ENCODE data around the gene RNF133. TPM values are rescaled to one million over a fixed set of nuclear protein-coding genes. Genes with fewer than 3 reads are reported as not detected.

Gene RNF133
- total RNA-seq, 1 donor from 2014 or later: not detected

GRCh38 chr7:122672536-122672935 is 26.4 kb downstream of the RNF133 start:
- TF ChIP-seq CTCF (IDR thresholded peaks at IDR 0.05; ENCODE audit: partially characterized antibody, unreplicated experiment): no peak
- peaks cover 5% of the 10 kb centered on the region for H3K4me1 Mint-ChIP-seq (ENCODE audit: low read depth, unreplicated experiment)
- H3K36me3 Mint-ChIP-seq (ENCODE audit: unreplicated experiment): no peaks in the 10 kb centered on the region
- no peak overlapping the region for H3K27ac Mint-ChIP-seq (ENCODE audit: unreplicated experiment)
- peaks cover 2% of the 10 kb centered on the region for H3K9me3 Mint-ChIP-seq (ENCODE audit: unreplicated experiment)
- H3K4me3 Mint-ChIP-seq (ENCODE audit: unreplicated experiment): no peak overlapping the region
- H3K27me3 Mint-ChIP-seq (ENCODE audit: unreplicated experiment): no peaks in the 10 kb centered on the region
- DNase-seq: no peak

- no peak overlapping the region for H3K4me3 Mint-ChIP-seq (ENCODE audit: unreplicated experiment)
- no peak for DNase-seq
- no peak overlapping the region for H3K27ac Mint-ChIP-seq (ENCODE audit: unreplicated experiment)
- no peak for TF ChIP-seq CTCF (IDR thresholded peaks at IDR 0.05; ENCODE audit: partially characterized antibody, unreplicated experiment)
- peaks cover 2% of the 10 kb centered on the region for H3K27me3 Mint-ChIP-seq (ENCODE audit: unreplicated experiment)
- no peaks in the 10 kb centered on the region for H3K9me3 Mint-ChIP-seq (ENCODE audit: unreplicated experiment)
- no peaks in the 10 kb centered on the region for H3K4me1 Mint-ChIP-seq (ENCODE audit: low read depth, unreplicated experiment)
- H3K36me3 Mint-ChIP-seq (ENCODE audit: unreplicated experiment): no peaks in the 10 kb centered on the region
Observed at GRCh38 chr7:122663733-122664132, 35.2 kb downstream of the RNF133 start.

- DNase-seq: no peak
- no peak overlapping the region for H3K27ac Mint-ChIP-seq (ENCODE audit: unreplicated experiment)
- no peak for TF ChIP-seq CTCF (IDR thresholded peaks at IDR 0.05; ENCODE audit: partially characterized antibody, unreplicated experiment)
- peaks cover 2% of the 10 kb centered on the region for H3K27me3 Mint-ChIP-seq (ENCODE audit: unreplicated experiment)
- H3K4me1 Mint-ChIP-seq (ENCODE audit: low read depth, unreplicated experiment): no peaks in the 10 kb centered on the region
- no peaks in the 10 kb centered on the region for H3K36me3 Mint-ChIP-seq (ENCODE audit: unreplicated experiment)
- no peak overlapping the region for H3K4me3 Mint-ChIP-seq (ENCODE audit: unreplicated experiment)
- H3K9me3 Mint-ChIP-seq (ENCODE audit: unreplicated experiment): no peaks in the 10 kb centered on the region
Observed at GRCh38 chr7:122658856-122659255, 40.1 kb downstream of the RNF133 start.

GRCh38 chr7:122653685-122654084 is 45.2 kb downstream of the RNF133 start:
- no peaks in the 10 kb centered on the region for H3K9me3 Mint-ChIP-seq (ENCODE audit: unreplicated experiment)
- H3K27ac Mint-ChIP-seq (ENCODE audit: unreplicated experiment): no peak overlapping the region
- DNase-seq: no peak
- no peaks in the 10 kb centered on the region for H3K27me3 Mint-ChIP-seq (ENCODE audit: unreplicated experiment)
- H3K36me3 Mint-ChIP-seq (ENCODE audit: unreplicated experiment): no peaks in the 10 kb centered on the region
- TF ChIP-seq CTCF (IDR thresholded peaks at IDR 0.05; ENCODE audit: partially characterized antibody, unreplicated experiment): no peak
- no peaks in the 10 kb centered on the region for H3K4me1 Mint-ChIP-seq (ENCODE audit: low read depth, unreplicated experiment)
- H3K4me3 Mint-ChIP-seq (ENCODE audit: unreplicated experiment): no peak overlapping the region

- H3K27ac Mint-ChIP-seq (ENCODE audit: unreplicated experiment): no peak overlapping the region
- H3K4me3 Mint-ChIP-seq (ENCODE audit: unreplicated experiment): no peak overlapping the region
- no peak for DNase-seq
- H3K27me3 Mint-ChIP-seq (ENCODE audit: unreplicated experiment): no peaks in the 10 kb centered on the region
- no peaks in the 10 kb centered on the region for H3K9me3 Mint-ChIP-seq (ENCODE audit: unreplicated experiment)
- no peaks in the 10 kb centered on the region for H3K4me1 Mint-ChIP-seq (ENCODE audit: low read depth, unreplicated experiment)
- no peak for TF ChIP-seq CTCF (IDR thresholded peaks at IDR 0.05; ENCODE audit: partially characterized antibody, unreplicated experiment)
- H3K36me3 Mint-ChIP-seq (ENCODE audit: unreplicated experiment): no peaks in the 10 kb centered on the region
Observed at GRCh38 chr7:122652876-122653275, 46.0 kb downstream of the RNF133 start.
